Stimulated activated CD8-positive, alpha-beta memory T cell treated with anti-CD3 and anti-CD28 coated beads, Interleukin-4, amount 100 ng/mL, for 24 hours (primary cell): ENCODE data around the gene JOSD1.

Experiments
- DNase-seq: peaks from one replicate; pipeline ENCODE4 v3.0.0-alpha.2; 2020; ENCODE audit warnings: low read depth

Gene JOSD1

DNA sequence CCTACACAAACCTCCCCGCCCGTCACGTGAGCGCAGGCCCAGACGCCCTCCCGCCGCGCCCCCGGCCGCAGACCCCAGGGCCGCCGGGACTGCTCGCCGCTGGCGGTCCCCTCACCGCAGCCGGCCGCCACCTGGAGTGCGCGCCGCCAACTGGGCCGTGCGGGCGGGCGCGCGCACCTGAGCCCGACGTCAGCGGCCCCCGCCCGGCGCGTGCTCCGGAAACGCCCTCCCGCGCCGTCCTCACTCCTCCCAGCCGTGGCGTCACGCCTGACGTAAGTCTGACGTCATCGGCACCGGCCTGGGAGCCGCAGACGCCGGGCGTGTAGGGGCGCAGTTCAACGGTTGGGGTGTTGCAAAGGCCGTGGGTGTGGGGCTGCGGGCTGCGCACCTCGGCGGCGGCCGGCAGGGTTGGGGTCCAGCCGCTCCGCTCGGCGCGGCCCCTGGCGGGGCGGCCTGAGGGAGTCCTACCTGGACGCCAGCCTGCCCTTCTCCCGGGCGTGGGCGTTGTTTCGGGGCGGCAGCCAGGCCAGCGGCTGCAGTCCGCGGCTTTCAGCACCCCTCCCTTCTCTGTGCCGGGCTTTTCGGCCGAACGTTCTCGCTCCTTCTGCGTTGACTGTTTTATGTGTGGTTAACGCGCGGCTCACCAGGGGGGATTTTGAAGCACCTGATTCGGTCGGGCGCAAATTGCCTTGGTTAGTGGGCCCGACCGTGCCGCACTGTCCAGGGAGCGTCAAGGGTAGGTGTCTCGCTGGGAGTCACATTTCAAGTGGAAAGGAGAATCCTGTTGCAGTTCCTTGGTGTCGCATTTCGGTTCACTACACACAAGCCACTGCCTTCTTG lies at the start of gene JOSD1:
JOSD1 (minus strand) TSS at position 155 of the 840 bp plus-strand sequence. CDS start 956 bp downstream, outside the sequence.
- peak; percentile 97 for DNase-seq

DNA sequence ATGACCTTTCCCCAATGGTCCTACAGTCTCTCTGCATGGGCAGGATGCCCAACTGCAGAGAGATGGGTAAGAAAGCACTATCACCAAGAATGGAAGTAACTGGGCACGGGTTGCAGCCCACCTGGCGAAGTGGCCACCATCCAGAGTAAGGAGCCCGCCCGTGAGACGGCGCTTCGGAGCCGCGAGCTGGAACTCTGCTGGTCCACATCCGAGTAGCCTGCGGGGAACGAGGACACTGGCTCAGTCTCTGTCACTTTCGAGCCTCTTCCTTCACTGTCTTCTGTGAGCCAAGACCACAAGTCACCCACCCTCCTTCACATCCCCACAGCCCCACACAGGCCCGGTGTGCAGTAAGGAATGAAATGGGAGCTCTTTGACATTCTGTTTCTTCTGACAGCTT lies 49.4 kb upstream of the JOSD1 start:
- no peak for DNase-seq

DNA sequence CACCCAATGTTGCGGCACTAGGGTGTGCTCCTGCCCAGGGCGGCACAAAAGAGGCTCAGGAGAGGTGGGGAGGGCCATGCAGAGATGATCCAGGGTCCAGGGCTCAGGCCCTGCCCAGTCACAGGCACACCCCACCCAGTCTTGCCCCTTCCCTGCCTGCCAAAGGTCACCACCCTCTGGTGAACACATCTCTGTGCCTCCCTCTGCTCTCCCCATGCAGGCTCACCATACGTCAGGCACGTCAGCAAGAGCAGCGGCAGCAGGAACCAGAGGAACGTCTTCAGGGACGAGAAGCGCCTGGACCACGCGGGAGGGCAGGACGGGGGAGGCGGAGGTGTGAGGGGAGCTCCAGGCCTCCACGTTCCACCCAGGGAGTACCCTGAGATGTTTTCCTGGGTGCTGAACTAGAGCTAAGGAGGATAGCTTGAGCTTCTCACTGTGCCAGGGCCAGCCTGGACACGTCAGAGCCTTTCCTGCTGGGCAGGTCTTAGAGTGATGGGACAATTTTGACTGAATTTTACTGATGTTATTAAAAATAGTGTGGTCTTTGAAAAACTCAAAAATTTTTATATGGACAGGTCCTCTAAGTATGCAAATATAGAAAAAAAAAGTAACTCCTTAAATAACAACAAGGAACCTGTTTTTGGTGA lies 47.9 kb upstream of the JOSD1 start:
- no peak for DNase-seq

DNA sequence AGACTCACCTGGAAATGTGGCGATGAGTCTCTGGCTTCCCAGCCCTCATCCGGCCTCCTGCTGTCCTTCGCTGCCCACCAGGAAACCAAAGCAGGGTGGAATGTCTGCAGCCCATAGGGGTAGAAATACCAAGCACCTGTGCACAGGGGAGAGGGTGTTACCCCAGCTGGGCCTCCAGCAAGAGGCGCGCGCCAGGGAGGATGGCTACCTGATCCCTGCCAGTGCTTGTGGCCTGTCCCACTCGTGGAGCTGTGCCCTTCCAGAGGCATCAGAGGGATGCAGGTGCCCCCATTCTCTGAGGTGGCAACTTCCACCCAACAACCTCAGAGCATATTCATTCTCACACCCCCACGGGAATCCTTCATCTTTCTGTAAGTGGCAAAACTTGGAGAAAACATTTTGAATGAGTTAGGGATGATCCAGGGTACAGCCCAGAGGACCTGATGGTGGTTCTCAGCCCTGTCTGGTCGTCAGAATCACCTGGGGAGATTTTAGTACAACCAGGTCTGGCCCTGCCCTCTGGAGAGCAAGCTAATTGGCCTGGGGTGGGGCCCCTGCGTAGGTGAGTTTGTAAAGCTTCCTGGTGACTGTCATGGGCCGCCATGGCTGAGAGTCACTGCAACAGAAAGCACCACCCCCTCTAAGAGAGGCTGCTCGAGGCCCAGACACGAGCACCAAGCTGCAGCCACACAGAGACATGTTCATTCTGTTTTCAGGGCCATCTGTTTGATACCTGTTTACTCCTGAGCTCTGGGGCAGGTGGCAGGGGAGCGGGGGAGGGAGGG lies 45.1 kb upstream of the JOSD1 start:
- no peak for DNase-seq

DNA sequence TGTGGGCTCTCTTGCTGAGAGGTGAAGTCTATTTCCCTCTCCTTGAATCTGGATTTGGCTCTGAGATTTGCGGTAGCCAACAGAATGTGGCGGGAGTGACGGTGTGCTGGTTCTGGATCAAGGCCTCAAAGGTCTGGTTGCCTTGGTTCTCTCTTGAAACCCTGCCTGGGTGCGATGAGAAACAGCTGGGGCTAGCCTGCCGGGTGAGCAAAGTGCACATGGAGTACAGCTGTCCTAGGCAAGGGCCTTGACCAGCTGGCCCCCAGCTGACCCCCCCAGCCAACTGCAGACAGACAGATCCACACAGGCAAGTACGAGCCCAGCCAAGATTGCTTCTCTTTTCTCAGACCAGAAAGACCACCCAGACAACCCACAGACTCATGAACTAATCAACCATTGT lies 44.2 kb upstream of the JOSD1 start:
- no peak for DNase-seq

DNA sequence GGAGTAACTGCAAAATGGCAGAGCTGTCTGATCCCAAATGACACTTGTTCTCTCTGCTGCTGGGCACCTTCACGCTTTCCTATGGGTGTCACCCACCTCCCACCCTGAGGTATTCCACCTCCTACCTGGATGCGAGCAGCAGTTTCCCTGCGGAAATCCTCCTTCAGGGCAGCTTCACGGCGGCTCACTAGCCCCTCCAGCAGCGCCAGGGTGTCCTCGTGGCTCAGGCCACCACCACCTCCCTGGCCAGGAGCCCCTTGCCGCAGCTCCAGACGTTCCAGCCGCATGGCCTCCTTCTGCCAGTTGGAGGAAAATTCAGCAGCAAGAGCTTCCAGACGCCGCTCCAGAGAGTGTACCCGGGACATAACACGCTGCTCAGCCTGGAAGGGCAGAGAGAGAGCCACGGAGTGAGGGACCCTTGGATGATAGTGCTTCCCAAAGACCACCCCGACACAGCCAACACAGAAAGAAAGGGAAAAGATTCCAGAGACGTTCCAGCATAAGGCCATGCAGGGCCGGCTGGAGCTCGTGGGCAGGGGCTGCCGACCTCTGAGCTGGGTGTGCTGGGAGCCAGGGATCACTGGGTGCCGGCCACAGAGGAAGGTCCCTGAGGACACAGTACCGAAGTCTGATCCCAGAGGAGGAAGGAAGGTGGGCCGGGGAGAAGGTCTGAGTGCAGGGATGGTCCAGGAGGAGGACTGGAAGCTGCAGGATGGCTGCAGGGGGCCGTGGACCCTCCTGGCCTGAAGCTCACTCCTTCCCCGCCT lies 41.6 kb upstream of the JOSD1 start:
- no peak for DNase-seq

DNA sequence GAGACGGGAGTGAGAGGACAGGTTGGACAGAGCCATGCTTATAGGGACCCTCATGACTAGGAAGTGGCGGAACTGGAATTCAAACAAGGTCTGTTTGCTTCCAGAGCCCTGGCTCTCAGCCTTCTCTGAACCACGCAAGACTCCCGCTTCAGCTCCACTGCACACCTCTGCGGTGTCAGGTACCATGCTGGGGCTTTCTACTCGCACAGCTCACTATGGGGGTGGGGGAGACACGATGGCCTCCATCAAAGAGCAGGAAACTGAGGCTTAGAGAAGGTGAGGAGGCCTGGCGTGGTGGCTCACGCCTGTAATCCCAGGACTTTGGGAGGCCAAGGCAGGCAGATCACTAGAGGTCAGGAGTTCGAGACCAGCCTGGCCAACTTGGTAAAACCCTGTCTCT lies 40.8 kb upstream of the JOSD1 start:
- no peak for DNase-seq

DNA sequence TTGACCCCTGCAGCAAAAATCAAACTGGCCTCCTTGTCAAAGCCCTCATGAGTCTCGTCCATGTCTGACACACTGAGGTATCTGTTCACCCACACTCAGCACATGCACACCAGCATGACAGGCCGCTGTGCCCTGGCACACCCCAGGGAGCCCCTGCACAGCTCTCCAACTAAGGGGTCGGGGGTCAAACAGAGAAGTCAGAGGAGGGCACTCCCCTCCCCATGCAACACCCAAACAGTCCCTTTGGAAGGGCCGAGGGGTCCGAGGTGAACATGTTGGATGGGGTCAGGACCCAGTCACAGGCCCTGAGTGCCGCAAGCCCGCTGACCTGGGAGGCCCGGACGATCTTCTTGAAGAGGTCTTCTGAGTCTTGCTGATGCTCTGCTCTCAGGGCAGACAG lies 40.4 kb upstream of the JOSD1 start:
- DNase-seq: no peak

DNA sequence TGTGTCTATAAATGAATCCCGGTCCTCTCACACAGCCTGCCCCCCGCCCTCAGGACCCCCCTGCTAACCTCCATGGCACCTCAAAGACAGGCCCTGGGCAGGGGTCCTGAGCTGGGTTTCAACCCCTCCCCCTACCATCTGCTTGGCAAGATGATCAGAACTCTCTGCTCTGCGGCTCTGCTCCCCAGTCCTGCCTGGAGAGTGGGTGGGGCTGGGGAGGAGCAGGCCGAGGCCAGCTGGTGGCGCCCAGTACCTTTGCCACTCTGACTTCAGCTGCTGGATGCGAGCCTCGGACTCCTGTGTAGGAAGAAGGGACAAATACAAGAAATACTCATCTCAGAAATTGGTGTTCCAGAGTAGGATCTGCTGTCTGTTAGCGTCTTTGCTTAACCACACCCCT lies 40.0 kb upstream of the JOSD1 start:
- no peak for DNase-seq

DNA sequence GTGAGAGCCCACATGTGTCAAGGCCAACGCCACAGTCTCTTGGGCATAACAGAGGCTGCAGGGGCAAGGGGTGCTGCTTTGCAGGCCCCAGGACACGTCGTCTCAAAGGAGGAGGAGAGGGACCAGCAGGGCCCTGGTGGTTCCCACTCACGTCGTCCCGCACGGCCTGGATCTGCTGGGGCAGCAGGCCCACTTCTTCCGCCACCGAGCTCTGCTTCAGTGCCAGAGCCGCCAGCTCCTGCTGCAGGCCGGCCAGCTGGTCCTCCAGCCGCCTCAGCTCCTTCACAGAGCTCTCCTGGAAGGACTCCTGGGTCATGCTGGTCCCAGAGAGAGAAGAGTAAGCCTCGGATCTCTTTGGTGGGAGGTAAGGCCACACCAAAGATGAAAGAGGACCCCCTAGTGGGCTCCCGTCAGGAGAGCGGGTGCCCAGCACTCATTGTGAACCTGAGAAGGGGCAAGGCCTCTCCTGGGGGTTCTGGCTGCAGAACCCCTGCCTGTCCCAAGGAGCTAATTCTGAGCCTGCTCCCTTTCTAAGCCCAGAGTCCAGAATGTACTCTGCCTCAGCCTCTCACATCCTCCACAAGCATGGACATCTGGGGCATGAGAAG lies 39.5 kb upstream of the JOSD1 start:
- DNase-seq: no peak

DNA sequence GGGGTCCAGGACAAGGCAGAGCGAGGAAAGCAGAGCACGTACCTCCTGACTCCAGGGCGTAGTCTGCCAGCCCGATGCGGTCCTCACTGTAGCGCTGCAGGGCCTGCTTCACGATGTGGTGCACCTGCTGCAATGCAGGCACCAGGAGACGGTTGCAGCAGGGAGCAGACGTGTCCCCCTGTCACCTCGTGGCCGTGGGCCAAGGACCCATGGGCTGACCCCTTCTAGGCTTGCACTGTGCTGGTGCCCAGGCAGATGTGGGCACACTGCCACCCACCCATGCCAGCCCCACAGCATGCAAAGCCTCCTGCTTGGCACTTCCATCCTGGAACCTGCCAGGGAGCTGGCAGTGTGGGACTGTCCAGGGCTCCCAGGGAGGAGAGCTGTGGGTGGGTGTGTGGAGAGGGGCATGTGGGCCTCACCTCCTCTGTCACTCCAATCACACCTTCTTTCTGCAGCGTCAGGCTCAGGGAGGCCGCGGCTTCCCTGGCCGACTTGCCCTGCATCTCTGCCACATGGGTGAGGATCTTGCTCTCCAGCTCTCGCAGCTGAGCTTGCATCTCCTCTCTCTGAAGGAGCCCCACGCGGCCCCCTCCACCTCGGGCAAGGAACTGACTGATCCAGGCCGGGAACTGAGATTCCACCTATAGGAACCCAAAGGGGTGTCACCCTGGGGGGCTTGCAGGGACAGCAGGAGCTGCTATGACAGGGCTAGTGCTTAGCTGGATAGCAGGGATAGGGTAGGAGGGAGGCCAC lies 38.7 kb upstream of the JOSD1 start:
- no peak for DNase-seq

DNA sequence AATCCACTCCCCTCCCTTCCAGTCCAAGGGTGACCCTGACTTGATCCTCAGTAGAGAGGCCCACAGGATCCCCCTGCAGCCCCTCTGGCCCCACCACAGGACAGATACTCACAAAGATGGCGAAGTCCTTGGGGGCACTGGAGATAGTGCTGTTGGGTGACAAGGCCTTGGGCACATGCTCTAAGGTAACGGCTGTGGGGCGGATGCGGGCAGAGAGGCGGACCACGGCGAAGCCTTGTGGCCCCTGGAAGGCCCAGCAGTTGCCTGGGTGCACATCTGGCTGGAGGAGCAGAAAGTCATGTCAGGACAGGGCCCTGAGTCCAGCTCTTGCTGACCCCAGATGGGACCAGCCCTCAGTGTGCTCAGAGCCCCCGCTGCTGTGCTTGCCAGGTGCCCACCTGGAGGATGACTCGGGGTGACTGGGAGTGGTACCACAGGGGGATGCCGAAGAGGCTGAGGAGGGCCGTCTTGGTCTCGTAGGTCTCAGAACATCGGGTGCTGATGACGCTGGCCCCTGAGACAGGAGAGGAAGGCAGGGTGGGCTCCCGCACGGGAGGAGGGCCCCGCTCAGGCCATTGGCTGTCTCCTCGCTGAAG lies 37.8 kb upstream of the JOSD1 start:
- DNase-seq: no peak

DNA sequence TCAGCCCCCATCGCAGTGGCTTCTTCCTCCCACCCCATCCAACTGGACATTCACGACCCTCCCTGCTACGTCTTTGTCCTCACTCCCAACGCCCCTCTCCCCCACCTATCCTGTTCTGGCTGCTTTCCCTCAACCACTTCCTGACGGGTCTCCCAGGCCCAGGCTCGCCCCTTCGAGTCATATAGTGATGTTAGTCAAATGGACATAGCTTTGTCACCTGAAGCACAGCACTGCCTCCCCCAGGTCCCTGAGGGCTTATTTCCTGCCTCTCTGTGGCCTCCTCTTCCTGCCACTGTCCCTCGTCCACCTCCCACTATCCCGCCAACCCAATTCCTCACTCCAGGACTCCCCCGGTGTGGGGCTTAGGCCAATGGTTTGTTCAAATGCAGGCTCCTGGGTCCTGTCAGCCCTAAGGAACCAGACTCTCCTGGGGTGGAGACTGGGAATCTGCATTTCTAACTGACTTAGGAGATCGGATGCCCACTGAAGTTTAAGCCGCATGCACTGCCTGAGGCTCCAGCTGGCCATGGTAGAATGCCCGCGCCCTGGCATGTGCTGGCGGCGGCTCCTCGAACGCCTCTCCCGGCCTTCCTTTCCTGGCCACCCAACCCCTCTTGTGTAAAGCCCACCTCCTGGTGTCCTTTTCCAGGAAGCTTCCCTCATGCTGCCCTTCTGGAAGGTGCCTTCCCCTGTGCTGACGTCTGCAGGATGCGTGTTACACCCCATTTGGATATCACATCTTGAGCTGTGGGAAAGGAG lies 36.7 kb upstream of the JOSD1 start:
- DNase-seq: no peak

DNA sequence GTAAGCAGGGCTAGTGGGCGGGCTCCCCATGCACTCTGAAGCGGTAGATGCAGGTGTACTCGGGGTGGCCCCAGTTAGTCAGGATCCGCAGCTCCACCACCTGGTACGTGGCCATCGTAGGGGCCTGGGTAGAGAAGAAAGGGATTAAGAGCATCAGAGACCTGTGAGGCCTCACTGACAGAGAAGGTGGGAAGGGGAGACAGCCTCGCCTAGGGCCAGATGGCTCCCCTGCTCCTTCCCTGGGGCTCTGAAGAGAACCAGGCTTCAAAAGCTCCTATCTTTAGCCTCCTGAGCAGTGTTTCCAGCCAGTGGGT lies 35.5 kb upstream of the JOSD1 start:
- DNase-seq: no peak

DNA sequence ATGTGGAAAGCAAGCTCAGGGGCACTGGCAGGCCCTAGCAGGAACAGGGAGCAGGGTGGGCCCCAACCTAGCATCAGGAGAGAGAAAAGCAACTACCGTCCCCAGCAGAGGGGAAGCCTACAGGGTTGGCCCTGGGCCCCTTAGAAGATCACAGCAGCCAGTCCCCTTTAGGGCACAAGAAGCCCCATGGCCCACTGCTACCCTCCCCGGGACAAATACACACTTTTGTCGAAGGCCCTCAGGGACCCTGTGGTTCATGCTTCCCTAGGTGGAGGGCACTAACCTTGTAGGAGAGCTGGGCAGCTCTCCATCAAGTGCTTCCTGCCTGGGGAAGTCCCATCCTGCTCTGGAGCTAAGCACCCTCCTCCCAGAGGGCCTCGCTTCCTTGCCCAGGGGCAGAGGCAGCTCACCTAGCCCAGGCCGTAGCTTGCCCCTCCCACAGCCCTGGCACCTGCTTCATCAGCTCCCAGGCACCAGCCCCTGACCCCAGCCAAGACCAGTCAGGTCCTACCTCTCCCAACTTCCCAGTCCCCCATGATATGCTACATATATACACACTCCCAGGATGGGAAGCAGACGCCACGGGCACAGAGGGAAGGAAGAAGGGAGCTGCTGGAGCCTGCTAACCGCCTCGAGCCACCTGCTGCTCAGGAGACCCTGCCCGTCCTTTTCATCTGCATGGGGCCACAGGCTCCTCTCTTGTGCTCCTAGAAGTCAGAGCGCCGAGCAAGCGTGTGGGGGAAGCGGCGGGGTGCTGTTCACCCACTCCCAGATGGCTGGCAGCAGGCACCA lies 34.9 kb upstream of the JOSD1 start:
- DNase-seq: no peak

DNA sequence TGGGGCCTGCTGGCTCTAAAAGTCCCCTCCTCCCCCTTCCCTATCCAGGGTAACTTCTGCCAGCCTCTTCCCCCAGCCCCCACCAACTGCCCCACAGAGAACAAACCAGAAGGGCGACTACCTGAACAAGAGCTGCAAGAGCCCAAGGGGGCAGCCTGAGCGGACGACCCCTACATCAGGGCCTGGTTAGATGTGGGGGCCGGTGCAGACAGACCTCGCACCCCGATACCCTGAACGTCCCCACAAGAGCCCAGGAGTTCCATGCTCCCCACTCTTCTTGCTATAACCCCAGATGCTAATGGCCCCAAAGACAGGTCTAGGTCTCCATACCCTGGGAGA lies 34.4 kb upstream of the JOSD1 start:
- no peak for DNase-seq

DNA sequence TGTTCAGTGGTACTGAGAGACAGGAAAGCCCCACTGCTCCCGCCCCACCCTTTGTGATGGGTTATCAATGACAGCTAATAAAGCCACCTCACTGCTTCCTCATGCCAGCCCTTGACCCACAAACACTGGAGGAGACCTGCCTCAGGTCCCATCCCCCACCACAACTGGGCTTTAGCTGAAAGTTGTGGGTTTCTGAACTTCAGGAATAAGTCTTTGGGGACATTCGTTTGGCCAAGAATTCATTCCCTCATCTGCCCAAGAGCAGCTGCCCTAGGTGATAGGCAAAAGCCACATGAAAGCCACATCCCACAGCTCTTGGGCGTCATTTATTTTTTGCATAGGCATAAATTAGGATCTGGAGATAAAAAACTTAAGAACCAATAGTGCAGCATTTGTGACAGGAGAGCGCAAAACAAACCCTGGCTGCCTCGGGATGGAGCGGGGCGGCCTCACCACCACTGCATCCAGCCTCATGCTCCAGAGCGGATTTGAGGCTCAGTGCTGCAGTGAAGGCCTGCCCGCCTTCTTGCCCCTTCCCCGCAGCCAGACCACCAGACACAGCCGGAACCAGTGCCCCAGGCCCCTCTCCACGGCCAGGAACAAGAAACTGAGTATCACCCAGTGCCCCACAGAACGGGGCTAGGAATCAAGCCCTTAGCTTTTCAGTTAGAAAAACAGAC lies 33.8 kb upstream of the JOSD1 start:
- no peak for DNase-seq

DNA sequence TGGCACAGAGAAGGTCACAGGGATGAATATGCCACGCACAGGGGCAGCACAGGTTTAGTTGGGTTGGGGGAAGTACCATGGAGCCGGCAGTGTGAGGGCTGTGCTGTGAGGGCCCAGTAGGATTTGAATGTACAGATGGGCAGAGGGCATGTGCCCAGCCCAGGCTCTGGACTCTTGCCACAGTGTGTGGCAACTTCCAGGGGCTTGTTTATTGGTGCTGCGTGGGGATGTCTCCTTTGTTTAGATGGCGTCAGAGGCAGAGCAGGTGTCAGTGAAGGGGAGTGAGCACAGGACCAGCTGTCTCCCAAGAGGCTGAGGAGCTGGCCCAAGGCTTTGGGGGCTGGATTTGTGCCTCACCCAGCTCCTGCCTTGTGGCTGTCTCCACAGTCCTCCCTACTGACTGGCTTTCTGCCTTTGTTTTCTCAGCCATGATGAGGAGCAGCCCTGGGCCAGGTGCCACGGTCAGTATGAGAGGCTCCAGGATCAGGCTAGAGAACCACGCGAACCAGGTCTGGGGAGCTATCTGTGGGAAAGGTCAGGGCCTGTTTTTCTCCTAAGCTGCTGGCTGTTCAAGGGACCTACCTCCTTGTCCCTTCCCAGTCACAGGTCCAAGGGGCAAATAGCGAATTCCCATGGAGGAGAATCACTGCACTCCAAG lies 33.1 kb upstream of the JOSD1 start:
- no peak for DNase-seq
